WTC11 (cell line): ENCODE results near the gene CPA4. TPM values are rescaled to one million over a fixed set of nuclear protein-coding genes. Genes with fewer than 3 reads are reported as not detected.

Source experiments
- ATAC-seq: fragments of 200-7000 bp; cut with Tn5 transposase; 2 replicates; pipeline ENCODE4 v1.10.0; 2021; ENCODE audit warnings: mild to moderate bottlenecking, moderate library complexity
- CTCF ChIA-PET: fragments of 300-600 bp; sonication (Branson Sonifier 250); formaldehyde crosslinking; loops from one replicate; lab custom pipeline; 2021; ENCODE audit warnings: antibody characterized with exemption; lab: Charles Lee
- POLR2A ChIA-PET: fragments of 350-600 bp; sonication (Branson Sonifier 250); formaldehyde crosslinking; loops from one replicate; lab custom pipeline; 2021; ENCODE audit warnings: antibody characterized with exemption; lab: Charles Lee
- DNase-seq: peaks from one replicate; pipeline ENCODE4 v3.0.0; 2021; ENCODE audit warnings: low spot score
- H3K27ac Mint-ChIP-seq: 2 replicates; pipeline ENCODE4 v1.8.0; 2021; ENCODE audit warnings: mixed read lengths
- H3K27me3 Mint-ChIP-seq: 2 replicates; pipeline ENCODE4 v1.8.0; 2021; ENCODE audit warnings: low read depth, mild to moderate bottlenecking, moderate library complexity, mixed read lengths
- H3K36me3 Mint-ChIP-seq: 2 replicates; pipeline ENCODE4 v1.8.0; 2021; ENCODE audit warnings: mixed read lengths
- H3K4me1 Mint-ChIP-seq: 2 replicates; pipeline ENCODE4 v1.8.0; 2022; ENCODE audit warnings: mixed read lengths
- H3K4me3 Mint-ChIP-seq: 2 replicates; pipeline ENCODE4 v1.8.0; 2021; ENCODE audit warnings: mild to moderate bottlenecking, moderate library complexity, mixed read lengths
- H3K9me3 Mint-ChIP-seq: 2 replicates; pipeline ENCODE4 v1.8.0; 2021; ENCODE audit warnings: mixed read lengths
- CBFB ChIP-seq: sonication (generic); formaldehyde crosslinking; IDR thresholded peaks from 2 replicates; pipeline ENCODE4 v1.8.1; 2022; ENCODE audit warnings: mild to moderate bottlenecking, low read depth, missing genetic modification reagents
- ELF4 ChIP-seq: sonication (generic); formaldehyde crosslinking; IDR thresholded peaks from 2 replicates; pipeline ENCODE4 v1.8.1; 2022; ENCODE audit warnings: low read depth, mild to moderate bottlenecking, moderate library complexity, missing genetic modification reagents
- ETV6 ChIP-seq: sonication (generic); formaldehyde crosslinking; IDR thresholded peaks from 2 replicates; pipeline ENCODE4 v1.8.1; 2022; ENCODE audit warnings: mild to moderate bottlenecking, missing genetic modification reagents
- FOXJ3 ChIP-seq: sonication (generic); formaldehyde crosslinking; IDR thresholded peaks from 2 replicates; pipeline ENCODE4 v1.9.0; 2021; ENCODE audit warnings: missing genetic modification reagents, mild to moderate bottlenecking, borderline replicate concordance
- FOXP1 ChIP-seq: sonication (generic); formaldehyde crosslinking; IDR thresholded peaks from 2 replicates; pipeline ENCODE4 v1.8.0; 2022; ENCODE audit warnings: missing genetic modification reagents, mild to moderate bottlenecking, moderate library complexity, borderline replicate concordance
- GABPB1 ChIP-seq: sonication (generic); formaldehyde crosslinking; IDR thresholded peaks from 2 replicates; pipeline ENCODE4 v1.8.1; 2023; ENCODE audit warnings: mild to moderate bottlenecking, missing genetic modification reagents
- HMGA2 ChIP-seq: fragments of 250-450 bp; sonication (Bioruptor Pico); IDR thresholded peaks from 2 replicates; pipeline ENCODE4 v1.4.0; 2021; ENCODE audit warnings: mild to moderate bottlenecking, moderate library complexity
- IRF1 ChIP-seq: sonication (generic); formaldehyde crosslinking; IDR thresholded peaks from 2 replicates; pipeline ENCODE4 v1.8.0; 2023; ENCODE audit warnings: missing genetic modification reagents
- JAZF1 ChIP-seq: fragments of 250-450 bp; sonication (Bioruptor Pico); IDR thresholded peaks from 2 replicates; pipeline ENCODE4 v1.9.0; 2021; ENCODE audit warnings: moderate library complexity, mild to moderate bottlenecking, inconsistent platforms
- KAT7 ChIP-seq: sonication (generic); formaldehyde crosslinking; IDR thresholded peaks from 2 replicates; pipeline ENCODE4 v1.8.1; 2023; ENCODE audit warnings: missing genetic modification reagents, mild to moderate bottlenecking, borderline replicate concordance
- MAX ChIP-seq: sonication (generic); formaldehyde crosslinking; IDR thresholded peaks from 2 replicates; pipeline ENCODE4 v1.8.0; 2022; ENCODE audit warnings: mild to moderate bottlenecking, missing genetic modification reagents
- MLX ChIP-seq: sonication (generic); formaldehyde crosslinking; IDR thresholded peaks from 2 replicates; pipeline ENCODE4 v1.8.1; 2023; ENCODE audit warnings: mild to moderate bottlenecking, missing genetic modification reagents, moderate library complexity
- NFATC4 ChIP-seq: fragments of 250-450 bp; sonication (Bioruptor Pico); IDR thresholded peaks from 2 replicates; pipeline ENCODE4 v1.9.0; 2021; ENCODE audit warnings: mild to moderate bottlenecking
- OVOL2 ChIP-seq: fragments of 250-450 bp; sonication (Bioruptor Pico); IDR thresholded peaks from 2 replicates; pipeline ENCODE4 v1.9.0; 2021; ENCODE audit warnings: mild to moderate bottlenecking, borderline replicate concordance
- SMAD3 ChIP-seq: sonication (generic); formaldehyde crosslinking; IDR thresholded peaks from 2 replicates; pipeline ENCODE4 v1.8.0; 2022; ENCODE audit warnings: missing genetic modification reagents, mild to moderate bottlenecking, borderline replicate concordance
- STAT6 ChIP-seq: sonication (generic); formaldehyde crosslinking; conservative IDR thresholded peaks from 2 replicates; pipeline ENCODE4 v1.8.1; 2023; ENCODE audit warnings: mild to moderate bottlenecking, low read depth, missing genetic modification reagents, moderate library complexity
- TCF7 ChIP-seq: sonication (generic); formaldehyde crosslinking; IDR thresholded peaks from 2 replicates; pipeline ENCODE4 v1.8.0; 2022; ENCODE audit warnings: mild to moderate bottlenecking, low read depth, missing genetic modification reagents, moderate library complexity
- TEAD1 ChIP-seq: sonication (generic); formaldehyde crosslinking; IDR thresholded peaks from 2 replicates; pipeline ENCODE4 v1.8.0; 2022; ENCODE audit warnings: mild to moderate bottlenecking, missing genetic modification reagents
- TEAD4 ChIP-seq: sonication (generic); formaldehyde crosslinking; IDR thresholded peaks from 2 replicates; pipeline ENCODE4 v1.8.0; 2022; ENCODE audit warnings: mild to moderate bottlenecking, missing genetic modification reagents
- TP53 ChIP-seq: sonication (generic); formaldehyde crosslinking; IDR thresholded peaks from 2 replicates; pipeline ENCODE4 v1.8.1; 2023; ENCODE audit warnings: mild to moderate bottlenecking, missing genetic modification reagents
- ZNF232 ChIP-seq: sonication (generic); formaldehyde crosslinking; IDR thresholded peaks from 2 replicates; pipeline ENCODE4 v1.8.0; 2022; ENCODE audit warnings: mild to moderate bottlenecking, missing genetic modification reagents
- ZNF317 ChIP-seq: sonication (generic); formaldehyde crosslinking; IDR thresholded peaks from 2 replicates; pipeline ENCODE4 v1.8.1; 2023; ENCODE audit warnings: low read depth, mild to moderate bottlenecking, moderate library complexity, missing genetic modification reagents, borderline replicate concordance
- ZNF416 ChIP-seq: fragments of 250-450 bp; sonication (Bioruptor Pico); IDR thresholded peaks from 2 replicates; pipeline ENCODE4 v1.9.0; 2021; ENCODE audit warnings: mild to moderate bottlenecking, inconsistent platforms
- ZNF532 ChIP-seq: fragments of 250-450 bp; sonication (Bioruptor Pico); IDR thresholded peaks from 2 replicates; pipeline ENCODE4 v1.9.0; 2021; ENCODE audit warnings: mild to moderate bottlenecking, borderline replicate concordance
- total RNA-seq: library from RNA; stranded (reverse); gene quantifications from 3 replicates; pipeline ENCODE4 v1.2.3, GENCODE V29; 2021
- TF ChIP-seq, protein P1 (sequence below): sonication (generic); formaldehyde crosslinking; IDR thresholded peaks from 2 replicates; pipeline ENCODE4 v1.8.0; 2022; ENCODE audit warnings: mild to moderate bottlenecking, missing genetic modification reagents

The CPA4 gene
- total RNA-seq, 1 experiment from 2014 or later: not detected

- TF ChIP-seq ZNF532 (CRISPR knock-in tag): no peak
- no peak for TF ChIP-seq OVOL2 (CRISPR knock-in tag)
- TF ChIP-seq TP53 (CRISPR knock-in tag): no peak
- TF ChIP-seq TCF7 (CRISPR knock-in tag): no peak
- no peak for TF ChIP-seq TEAD4 (CRISPR knock-in tag)
- no peak for TF ChIP-seq GABPB1 (CRISPR knock-in tag)
- TF ChIP-seq, protein P1, sequence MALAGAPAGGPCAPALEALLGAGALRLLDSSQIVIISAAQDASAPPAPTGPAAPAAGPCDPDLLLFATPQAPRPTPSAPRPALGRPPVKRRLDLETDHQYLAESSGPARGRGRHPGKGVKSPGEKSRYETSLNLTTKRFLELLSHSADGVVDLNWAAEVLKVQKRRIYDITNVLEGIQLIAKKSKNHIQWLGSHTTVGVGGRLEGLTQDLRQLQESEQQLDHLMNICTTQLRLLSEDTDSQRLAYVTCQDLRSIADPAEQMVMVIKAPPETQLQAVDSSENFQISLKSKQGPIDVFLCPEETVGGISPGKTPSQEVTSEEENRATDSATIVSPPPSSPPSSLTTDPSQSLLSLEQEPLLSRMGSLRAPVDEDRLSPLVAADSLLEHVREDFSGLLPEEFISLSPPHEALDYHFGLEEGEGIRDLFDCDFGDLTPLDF (CRISPR knock-in tag): no peak
- TF ChIP-seq MAX (CRISPR knock-in tag): no peak
- no peak for TF ChIP-seq IRF1
- TF ChIP-seq MLX (CRISPR knock-in tag): no peak
- no peak for TF ChIP-seq ZNF317 (CRISPR knock-in tag)
Observed at GRCh38 chr7:130256704-130257103, 36.3 kb upstream of the CPA4 start (continued).

GRCh38 chr7:130258494-130259078, 34.4 kb upstream of the CPA4 start:
- POLR2A ChIA-PET: no interaction called here
- no peak for ATAC-seq

DNA sequence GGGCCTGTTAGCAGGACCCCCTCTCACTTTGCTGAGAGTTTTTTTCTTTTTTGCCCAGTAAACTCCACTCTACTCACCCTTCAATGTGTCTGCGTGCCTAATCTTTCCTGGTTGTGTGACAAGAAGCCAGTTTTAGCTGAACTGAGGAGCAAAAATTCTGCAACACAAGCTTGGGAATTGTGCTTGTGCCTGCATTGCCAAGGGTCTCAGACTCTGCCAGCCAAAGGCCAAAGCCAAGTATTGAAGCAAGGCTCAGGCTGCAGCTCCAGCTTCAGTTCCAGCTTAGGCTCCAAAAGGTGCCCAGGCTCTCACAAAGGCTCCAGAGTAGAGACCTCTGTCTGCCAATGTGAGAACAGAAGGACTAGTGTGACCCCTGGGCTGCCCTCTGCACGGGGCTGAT, 30.5 kb upstream of the CPA4 start:
- ATAC-seq (no peak), DNase-seq (no peak)
- peaks cover 13% of the 10 kb centered on the region for H3K27me3 Mint-ChIP-seq
- peaks cover 31% of the 10 kb centered on the region for H3K9me3 Mint-ChIP-seq
- H3K4me1 Mint-ChIP-seq: peaks cover 34% of the 10 kb centered on the region
- CTCF ChIA-PET: interaction anchor here (0.6 to 1.7 kb wide), 2 partner anchors 10 to 1801 kb away, joined by 3 to 8 read pairs; no protein-coding TSS in a partner anchor
- H3K4me3 Mint-ChIP-seq: no peak overlapping the region
- POLR2A ChIA-PET: no interaction called here
- peaks cover 32% of the 10 kb centered on the region for H3K36me3 Mint-ChIP-seq
- no peak overlapping the region for H3K27ac Mint-ChIP-seq
- no peak for TF ChIP-seq NFATC4 (CRISPR knock-in tag)
- no peak for TF ChIP-seq GABPB1 (CRISPR knock-in tag)
- TF ChIP-seq KAT7 (CRISPR knock-in tag): no peak
- TF ChIP-seq STAT6: no peak
- no peak for TF ChIP-seq ELF4 (CRISPR knock-in tag)
- no peak for TF ChIP-seq ETV6 (CRISPR knock-in tag)
- TF ChIP-seq SMAD3 (CRISPR knock-in tag): no peak
- TF ChIP-seq FOXJ3 (CRISPR knock-in tag): no peak
- no peak for TF ChIP-seq CBFB
- no peak for TF ChIP-seq ZNF232 (CRISPR knock-in tag)
- TF ChIP-seq TCF7 (CRISPR knock-in tag): no peak
- no peak for TF ChIP-seq MLX (CRISPR knock-in tag)
- TF ChIP-seq HMGA2 (CRISPR knock-in tag): no peak

More at GRCh38 chr7:130258494-130259078, 34.4 kb upstream of the CPA4 start:
- TF ChIP-seq ZNF416 (CRISPR knock-in tag): no peak
- no peak for TF ChIP-seq JAZF1 (CRISPR knock-in tag)
- no peak for TF ChIP-seq TEAD1 (CRISPR knock-in tag)
- no peak for TF ChIP-seq HMGA2 (CRISPR knock-in tag)
- TF ChIP-seq FOXJ3 (CRISPR knock-in tag): no peak
- no peak for TF ChIP-seq FOXP1 (CRISPR knock-in tag)
- TF ChIP-seq TCF7 (CRISPR knock-in tag): no peak
- peaks cover 58% of the 10 kb centered on the region for H3K9me3 Mint-ChIP-seq
- CTCF ChIA-PET: interaction anchor here (1.2 kb wide), 1 partner anchor 123 kb away, joined by 3 read pairs; no protein-coding TSS in a partner anchor
- H3K27me3 Mint-ChIP-seq: peaks cover 13% of the 10 kb centered on the region
- peaks cover 56% of the 10 kb centered on the region for H3K36me3 Mint-ChIP-seq
- H3K4me1 Mint-ChIP-seq: peaks cover 41% of the 10 kb centered on the region
- H3K27ac Mint-ChIP-seq: no peak overlapping the region
- DNase-seq: no peak
- no peak overlapping the region for H3K4me3 Mint-ChIP-seq
